ENCODE measurements around the gene EPHB1. TPM values are rescaled to one million over a fixed set of nuclear protein-coding genes. Genes with fewer than 3 reads are reported as not detected.

The EPHB1 gene
- total RNA-seq, 4 donors from 2014 or later: 0.08 to 1.1 (median 0.72) TPM

- Histone ChIP-seq H3K27me3 (no peaks in the 10 kb centered on the region), H3K36me3 (no peaks in the 10 kb centered on the region), H3K4me3 (no peak overlapping the region), H3K27ac (no peak overlapping the region), H3K9me3 (no peaks in the 10 kb centered on the region), H3K4me1 (no peaks in the 10 kb centered on the region)
- intact Hi-C loops (cut with DNase I): no loop called here
- no peak for DNase-seq
- 20 to 44% methylated on average over 2 of the region's 2 CpGs for WGBS, 2 donors
- no peak for TF ChIP-seq CTCF (IDR thresholded peaks at IDR 0.05)
- no peak for TF ChIP-seq POLR2A (IDR thresholded peaks at IDR 0.05)
These were observed 364.7 kb downstream of the EPHB1 start for GRCh38 chr3:135159681-135160247.

- Histone ChIP-seq H3K4me1 (no peaks in the 10 kb centered on the region), H3K27me3 (no peaks in the 10 kb centered on the region), H3K4me3 (no peak overlapping the region), H3K36me3 (no peaks in the 10 kb centered on the region), H3K27ac (no peak overlapping the region), H3K9me3 (no peaks in the 10 kb centered on the region)
- intact Hi-C loops (cut with DNase I): no loop called here
- DNase-seq: no peak
- TF ChIP-seq CTCF (IDR thresholded peaks at IDR 0.05): no peak
- no peak for TF ChIP-seq POLR2A (IDR thresholded peaks at IDR 0.05)
- 50 to 86% methylated on average over 1 of the region's 1 CpG for WGBS, 2 donors
These were observed 366.4 kb downstream of the EPHB1 start for GRCh38 chr3:135161425-135161824.

- Histone ChIP-seq H3K9me3 (no peaks in the 10 kb centered on the region), H3K36me3 (no peaks in the 10 kb centered on the region), H3K27ac (no peak overlapping the region), H3K27me3 (peaks cover 0 to 7% (median 0%) of the 10 kb centered on the region in 4 donors), H3K4me1 (no peaks in the 10 kb centered on the region), H3K4me3 (no peak overlapping the region)
- TF ChIP-seq CTCF (IDR thresholded peaks at IDR 0.05): no peak
- no peak for TF ChIP-seq POLR2A (IDR thresholded peaks at IDR 0.05)
- no peak for DNase-seq
- intact Hi-C loops (cut with DNase I): no loop called here
- WGBS, 2 donors: 84 to 85% methylated on average over 5 of the region's 5 CpGs
These were observed 368.6 kb downstream of the EPHB1 start for GRCh38 chr3:135163701-135164100.

GRCh38 chr3:135165260-135165659 is 370.2 kb downstream of the EPHB1 start:
- no peak for DNase-seq
- no peak overlapping the region for H3K27ac ChIP-seq
- H3K9me3 ChIP-seq: no peaks in the 10 kb centered on the region
- no peaks in the 10 kb centered on the region for H3K36me3 ChIP-seq
- WGBS, 2 donors: 77 to 89% methylated on average over 5 of the region's 5 CpGs
- no peak for TF ChIP-seq POLR2A (IDR thresholded peaks at IDR 0.05)
- TF ChIP-seq CTCF (IDR thresholded peaks at IDR 0.05): no peak
- H3K4me3 ChIP-seq: no peak overlapping the region
- H3K4me1 ChIP-seq: no peaks in the 10 kb centered on the region
- peaks cover 0 to 7% (median 0%) of the 10 kb centered on the region in 4 donors for H3K27me3 ChIP-seq
- intact Hi-C loops (cut with DNase I): no loop called here

- TF ChIP-seq POLR2A (IDR thresholded peaks at IDR 0.05) (no peak), CTCF (IDR thresholded peaks at IDR 0.05) (no peak)
- 50 to 65% methylated on average over 2 to 3 of the region's 4 CpGs for WGBS, 2 donors
These were observed 371.3 kb downstream of the EPHB1 start for GRCh38 chr3:135166266-135166825.

More at GRCh38 chr3:135166266-135166825, 371.3 kb downstream of the EPHB1 start:
- no peaks in the 10 kb centered on the region for H3K9me3 ChIP-seq
- intact Hi-C loops (cut with DNase I): no loop called here
- peaks cover 0 to 7% (median 0%) of the 10 kb centered on the region in 4 donors for H3K27me3 ChIP-seq
- H3K36me3 ChIP-seq: no peaks in the 10 kb centered on the region
- no peak overlapping the region for H3K4me3 ChIP-seq
- no peak overlapping the region for H3K27ac ChIP-seq
- no peak for DNase-seq
- H3K4me1 ChIP-seq: no peaks in the 10 kb centered on the region

All from esophagus squamous epithelium (tissue), 5 donors.